Neuronal stem cell (in vitro differentiated cells): Measurements from ENCODE around the gene SIN3A.
"Not testable (repeated sequence)": the region's sequence is repeated elsewhere in the genome, so short reads cannot be mapped to it uniquely, and the experiment has no call there.

Source experiments
- DNase-seq: peaks from one replicate; pipeline ENCODE4 v3.0.0-alpha.2; 2013; ENCODE audit warnings: low spot score
- H2AFZ ChIP-seq: one replicate; pipeline ENCODE4 v1.6.1; 2013; ENCODE audit warnings: mild to moderate bottlenecking, low read length, inconsistent platforms
- H2AK5ac ChIP-seq: 2 replicates; pipeline ENCODE4 v1.6.1; 2013; ENCODE audit warnings: low read depth, mild to moderate bottlenecking, inconsistent platforms, low read length, moderate library complexity, mixed read lengths
- H2BK120ac ChIP-seq: 2 replicates; pipeline ENCODE4 v1.6.1; 2013; ENCODE audit warnings: low read depth, mild to moderate bottlenecking, inconsistent platforms, low read length, moderate library complexity, mixed read lengths
- H2BK12ac ChIP-seq: one replicate; pipeline ENCODE4 v1.6.1; 2013; ENCODE audit warnings: low read length, inconsistent platforms
- H2BK15ac ChIP-seq: 2 replicates; pipeline ENCODE4 v1.6.1; 2013; ENCODE audit warnings: mild to moderate bottlenecking, low read length, inconsistent platforms, mixed read lengths
- H2BK5ac ChIP-seq: one replicate; pipeline ENCODE4 v1.6.1; 2013; ENCODE audit warnings: inconsistent platforms, mild to moderate bottlenecking, low read length, moderate library complexity
- H3K14ac ChIP-seq: one replicate; pipeline ENCODE4 v1.6.1; 2013; ENCODE audit warnings: low read length, inconsistent platforms
- H3K18ac ChIP-seq: 2 replicates; pipeline ENCODE4 v1.6.1; 2013; ENCODE audit warnings: low read length, inconsistent platforms
- H3K23ac ChIP-seq: 2 replicates; pipeline ENCODE4 v1.6.1; 2013; ENCODE audit warnings: low read depth, mild to moderate bottlenecking, mixed read lengths, low read length, inconsistent platforms; ENCODE audit not compliant: poor library complexity
- H3K27ac ChIP-seq: replicated peaks from 3 replicates; pipeline ENCODE4 v1.5.1; 2013; ENCODE audit warnings: low read length, inconsistent platforms
- H3K27me3 ChIP-seq, 3 experiments: 2 replicates each; pipeline ENCODE4 v1.6.1; 2013; ENCODE audit warnings: low read length in 3 of 3, mild to moderate bottlenecking in 2 of 3, inconsistent platforms in 1 of 3, low read depth in 1 of 3, mixed read lengths in 1 of 3, moderate library complexity in 1 of 3; ENCODE audit not compliant: control insufficient read depth in 3 of 3, insufficient read depth in 3 of 3
- H3K36me3 ChIP-seq, 2 donors: replicated peaks in 1 of 2; 2 replicates each; pipeline ENCODE4 v1.6.1; 2013; ENCODE audit warnings: low read length in 2 of 2; ENCODE audit not compliant: control insufficient read depth in 2 of 2, insufficient read depth in 2 of 2
- H3K4ac ChIP-seq: 2 replicates; pipeline ENCODE4 v1.6.1; 2013; ENCODE audit warnings: inconsistent platforms, mild to moderate bottlenecking, low read length, moderate library complexity
- H3K4me1 ChIP-seq, 2 donors: 1 replicate in 1 of 2; 2 replicates in 1 of 2; pipeline ENCODE4 v1.6.1; 2013; ENCODE audit warnings: low read length in 2 of 2, low read depth in 1 of 2; ENCODE audit not compliant: control insufficient read depth in 2 of 2, insufficient read depth in 1 of 2
- H3K4me2 ChIP-seq: one replicate; pipeline ENCODE4 v1.6.1; 2013; ENCODE audit warnings: mild to moderate bottlenecking, low read length, inconsistent platforms; ENCODE audit not compliant: insufficient read depth, poor library complexity, severe bottlenecking
- H3K4me3 ChIP-seq, 2 donors: 2 replicates each; pipeline ENCODE4 v1.5.1; 2013; ENCODE audit warnings: low read length in 2 of 2, mild to moderate bottlenecking in 2 of 2, inconsistent platforms in 1 of 2, moderate library complexity in 1 of 2
- H3K79me1 ChIP-seq: one replicate; pipeline ENCODE4 v1.6.1; 2013; ENCODE audit warnings: low read depth, mild to moderate bottlenecking, inconsistent platforms, low read length, moderate library complexity
- H3K9ac ChIP-seq: one replicate; pipeline ENCODE4 v1.6.1; 2013; ENCODE audit warnings: mild to moderate bottlenecking, low read depth, low read length, inconsistent platforms; ENCODE audit not compliant: poor library complexity
- H3K9me3 ChIP-seq, 2 donors: replicated peaks in 1 of 2; 2 replicates each; pipeline versions ENCODE3 to v1.6.1; 2013; ENCODE audit warnings: low read length in 2 of 2, mild to moderate bottlenecking in 2 of 2, inconsistent platforms in 1 of 2, low read depth in 1 of 2, mixed read lengths in 1 of 2, moderate library complexity in 1 of 2; ENCODE audit not compliant: control insufficient read depth in 2 of 2, insufficient read depth in 1 of 2
- H4K8ac ChIP-seq: one replicate; pipeline ENCODE4 v1.6.1; 2013; ENCODE audit warnings: low read depth, mild to moderate bottlenecking, inconsistent platforms, low read length, moderate library complexity
- H4K91ac ChIP-seq: one replicate; pipeline ENCODE4 v1.6.1; 2013; ENCODE audit warnings: low read length, low read depth, mild to moderate bottlenecking, inconsistent platforms; ENCODE audit not compliant: poor library complexity
- WGBS, 2 donors: extraction: QIAGEN DNeasy Blood & Tissue Kit; methylation state at CpG; one replicate each; pipeline ENCODE4 v1.1.7; 2013; ENCODE audit warnings: missing lambda C conversion rate in 2 of 2, mixed read lengths in 1 of 2; ENCODE audit not compliant: insufficient read length in 2 of 2, insufficient replicate concordance in 1 of 2; ENCODE audit errors: extremely low coverage in 2 of 2; 5-methylcytosine and 5-hydroxymethylcytosine counted together

Gene SIN3A

GRCh38 chr15:75448171-75448570 lies 3.3 kb downstream of the SIN3A start:
- DNase-seq, H2AK5ac ChIP-seq, H2BK120ac ChIP-seq, H3K18ac ChIP-seq, H2BK12ac ChIP-seq, H3K14ac ChIP-seq, H3K9ac ChIP-seq, H3K9me3 ChIP-seq, H3K4me3 ChIP-seq, H3K23ac ChIP-seq, H4K91ac ChIP-seq, H2AFZ ChIP-seq, H3K4me1 ChIP-seq, H3K27ac ChIP-seq, H2BK15ac ChIP-seq, H3K79me1 ChIP-seq, H3K4me2 ChIP-seq, H4K8ac ChIP-seq, H3K4ac ChIP-seq, H3K27me3 ChIP-seq, H2BK5ac ChIP-seq: not testable (repeated sequence)
- peaks cover 4 to 36% of the 10 kb centered on the region in 2 donors for H3K36me3 ChIP-seq
- WGBS, 2 donors = no CpG with 5 or more reads among the region's 13 CpGs

DNA sequence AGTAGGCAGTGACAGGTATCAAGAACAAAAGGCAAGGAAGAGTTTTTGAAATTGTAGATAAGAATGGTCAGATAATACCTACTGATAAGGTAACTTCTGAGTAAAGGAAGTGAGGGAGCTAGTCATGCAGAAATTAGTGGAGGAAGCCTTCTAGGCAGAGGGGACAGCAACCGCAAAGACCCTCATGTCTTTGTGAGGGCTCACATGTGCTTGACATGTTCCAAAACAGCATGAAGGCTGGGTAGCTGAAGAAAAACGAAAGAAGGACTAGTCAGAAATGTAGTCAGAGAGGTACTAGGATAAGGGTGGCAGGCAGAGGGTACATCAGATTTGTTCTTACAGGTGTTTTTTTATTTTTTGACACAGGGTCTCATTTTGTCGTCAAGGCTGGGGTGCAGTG lies 5.3 kb downstream of the SIN3A start:
- Histone ChIP-seq H3K4me2 (no peak overlapping the region), H3K27me3 (no peaks in the 10 kb centered on the region), H3K23ac (no peak overlapping the region), H2BK12ac (no peak overlapping the region), H3K14ac (no peak overlapping the region), H2BK15ac (no peak overlapping the region), H3K4me1 (peaks cover 0 to 3% of the 10 kb centered on the region in 2 donors), H2AFZ (no peak overlapping the region), H4K8ac (no peak overlapping the region), H3K9ac (no peak overlapping the region), H3K36me3 (peaks cover 6 to 56% of the 10 kb centered on the region in 2 donors), H4K91ac (no peak overlapping the region), H3K79me1 (peaks cover 6% of the 10 kb centered on the region), H2BK5ac (no peak overlapping the region), H3K27ac (no peak overlapping the region), H3K18ac (no peak overlapping the region), H2AK5ac (no peak overlapping the region), H3K9me3 (peaks cover 0 to 3% of the 10 kb centered on the region in 2 donors), H2BK120ac (no peak overlapping the region), H3K4me3 (no peak overlapping the region), H3K4ac (no peak overlapping the region)
- DNase-seq = no peak
- no CpG with 5 or more reads among the region's 3 CpGs for WGBS, 2 donors

GRCh38 chr15:75445324-75445723 lies 6.2 kb downstream of the SIN3A start:
- not testable (repeated sequence) for H3K18ac ChIP-seq, H3K14ac ChIP-seq, H3K4me2 ChIP-seq, H2BK120ac ChIP-seq, H2BK15ac ChIP-seq, H3K23ac ChIP-seq, H3K4me1 ChIP-seq, H3K27ac ChIP-seq, H4K8ac ChIP-seq, H3K27me3 ChIP-seq, H3K4ac ChIP-seq, H2BK12ac ChIP-seq, DNase-seq, H4K91ac ChIP-seq, H3K9ac ChIP-seq, H2AK5ac ChIP-seq, H3K79me1 ChIP-seq, H2AFZ ChIP-seq, H3K4me3 ChIP-seq, H2BK5ac ChIP-seq, H3K9me3 ChIP-seq
- peaks cover 6 to 61% of the 10 kb centered on the region in 2 donors for H3K36me3 ChIP-seq
- no CpG with 5 or more reads among the region's 10 CpGs for WGBS, 2 donors

GRCh38 chr15:75443972-75444453 lies 7.5 kb downstream of the SIN3A start:
- H3K23ac ChIP-seq, H3K79me1 ChIP-seq, H2BK12ac ChIP-seq, H3K9ac ChIP-seq, H3K4me3 ChIP-seq, H2BK5ac ChIP-seq, H3K4me1 ChIP-seq, H3K27me3 ChIP-seq, H2BK120ac ChIP-seq, H2AFZ ChIP-seq, H3K27ac ChIP-seq, H2BK15ac ChIP-seq, H4K91ac ChIP-seq, H3K4me2 ChIP-seq, H3K18ac ChIP-seq, DNase-seq, H3K4ac ChIP-seq, H3K14ac ChIP-seq, H4K8ac ChIP-seq, H3K9me3 ChIP-seq, H2AK5ac ChIP-seq: not testable (repeated sequence)
- no CpG with 5 or more reads among the region's 8 CpGs for WGBS, 2 donors
- H3K36me3 ChIP-seq = peaks cover 6 to 62% of the 10 kb centered on the region in 2 donors
